Measurements from ENCODE around the gene ATP2B1.

DNA sequence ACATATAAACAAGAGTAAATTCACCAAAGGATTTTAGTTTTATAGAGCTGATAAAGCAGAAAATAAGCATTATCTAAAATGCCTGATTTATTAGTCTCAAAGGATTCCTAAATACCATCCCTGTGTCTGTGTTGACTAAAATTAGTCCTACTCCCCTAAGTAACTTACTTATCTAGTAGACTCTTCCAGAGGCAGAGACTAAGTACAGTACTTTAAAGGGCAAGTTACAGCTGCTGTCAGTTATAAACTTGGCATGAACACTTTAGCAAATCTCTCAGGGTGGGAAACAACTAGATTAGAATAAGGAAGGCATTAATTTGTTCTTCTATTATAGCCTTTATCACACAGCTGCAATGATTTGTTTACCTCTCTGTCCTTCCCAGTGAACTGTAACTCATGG, 46.0 kb downstream of the ATP2B1 start:
- TF ChIP-seq POLR2A (IDR thresholded peaks at IDR 0.05) (no peak), POLR2AphosphoS5 (IDR thresholded peaks at IDR 0.05) (no peak)
- TF ChIP-seq, protein P1, sequence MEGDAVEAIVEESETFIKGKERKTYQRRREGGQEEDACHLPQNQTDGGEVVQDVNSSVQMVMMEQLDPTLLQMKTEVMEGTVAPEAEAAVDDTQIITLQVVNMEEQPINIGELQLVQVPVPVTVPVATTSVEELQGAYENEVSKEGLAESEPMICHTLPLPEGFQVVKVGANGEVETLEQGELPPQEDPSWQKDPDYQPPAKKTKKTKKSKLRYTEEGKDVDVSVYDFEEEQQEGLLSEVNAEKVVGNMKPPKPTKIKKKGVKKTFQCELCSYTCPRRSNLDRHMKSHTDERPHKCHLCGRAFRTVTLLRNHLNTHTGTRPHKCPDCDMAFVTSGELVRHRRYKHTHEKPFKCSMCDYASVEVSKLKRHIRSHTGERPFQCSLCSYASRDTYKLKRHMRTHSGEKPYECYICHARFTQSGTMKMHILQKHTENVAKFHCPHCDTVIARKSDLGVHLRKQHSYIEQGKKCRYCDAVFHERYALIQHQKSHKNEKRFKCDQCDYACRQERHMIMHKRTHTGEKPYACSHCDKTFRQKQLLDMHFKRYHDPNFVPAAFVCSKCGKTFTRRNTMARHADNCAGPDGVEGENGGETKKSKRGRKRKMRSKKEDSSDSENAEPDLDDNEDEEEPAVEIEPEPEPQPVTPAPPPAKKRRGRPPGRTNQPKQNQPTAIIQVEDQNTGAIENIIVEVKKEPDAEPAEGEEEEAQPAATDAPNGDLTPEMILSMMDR (IDR thresholded peaks at IDR 0.05): no peak
